HL-60 (cell line): Measurements from ENCODE around the gene IL22RA1.

Source experiments
- POLR2AphosphoS5 ChIP-seq: IDR thresholded peaks from 2 replicates; pipeline ENCODE4 v1.6.1; 2012; ENCODE audit warnings: low read depth
- SPI1 ChIP-seq: IDR thresholded peaks from 2 replicates; pipeline ENCODE4 v1.6.1; 2012; ENCODE audit warnings: low read depth, mild to moderate bottlenecking, borderline replicate concordance
- TF ChIP-seq, protein P1 (sequence below): IDR thresholded peaks from one replicate; pipeline ENCODE4 v1.5.1; 2011; ENCODE audit warnings: low read length, control low read depth, inconsistent platforms; ENCODE audit not compliant: insufficient read depth
- TF ChIP-seq, protein P2 (sequence below): IDR thresholded peaks from 2 replicates; pipeline ENCODE4 v1.6.1; 2012; ENCODE audit warnings: low read depth; ENCODE audit not compliant: insufficient replicate concordance

DNA sequence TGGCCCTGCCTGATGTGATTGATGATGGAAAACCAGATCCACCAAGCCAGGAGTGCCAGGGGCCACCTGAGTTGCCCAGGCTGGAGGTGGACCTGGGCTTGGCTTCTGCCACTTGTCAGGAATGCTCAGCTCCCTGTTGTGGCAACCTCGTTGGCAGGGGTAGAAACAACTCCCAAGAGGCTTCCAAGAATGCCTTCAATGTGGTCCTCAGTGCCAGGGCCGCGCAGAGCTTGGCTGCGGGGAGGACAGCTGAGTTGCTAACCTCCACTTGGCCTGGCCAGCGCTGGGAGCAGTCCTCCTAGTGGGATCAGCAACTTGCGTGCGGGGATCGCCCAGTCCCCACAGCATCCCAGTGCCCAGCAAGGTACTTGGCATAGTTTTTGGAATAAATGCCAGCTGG, 40.0 kb downstream of the IL22RA1 start:
- TF ChIP-seq, protein P1, sequence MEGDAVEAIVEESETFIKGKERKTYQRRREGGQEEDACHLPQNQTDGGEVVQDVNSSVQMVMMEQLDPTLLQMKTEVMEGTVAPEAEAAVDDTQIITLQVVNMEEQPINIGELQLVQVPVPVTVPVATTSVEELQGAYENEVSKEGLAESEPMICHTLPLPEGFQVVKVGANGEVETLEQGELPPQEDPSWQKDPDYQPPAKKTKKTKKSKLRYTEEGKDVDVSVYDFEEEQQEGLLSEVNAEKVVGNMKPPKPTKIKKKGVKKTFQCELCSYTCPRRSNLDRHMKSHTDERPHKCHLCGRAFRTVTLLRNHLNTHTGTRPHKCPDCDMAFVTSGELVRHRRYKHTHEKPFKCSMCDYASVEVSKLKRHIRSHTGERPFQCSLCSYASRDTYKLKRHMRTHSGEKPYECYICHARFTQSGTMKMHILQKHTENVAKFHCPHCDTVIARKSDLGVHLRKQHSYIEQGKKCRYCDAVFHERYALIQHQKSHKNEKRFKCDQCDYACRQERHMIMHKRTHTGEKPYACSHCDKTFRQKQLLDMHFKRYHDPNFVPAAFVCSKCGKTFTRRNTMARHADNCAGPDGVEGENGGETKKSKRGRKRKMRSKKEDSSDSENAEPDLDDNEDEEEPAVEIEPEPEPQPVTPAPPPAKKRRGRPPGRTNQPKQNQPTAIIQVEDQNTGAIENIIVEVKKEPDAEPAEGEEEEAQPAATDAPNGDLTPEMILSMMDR: no peak
- no peak for TF ChIP-seq SPI1
- TF ChIP-seq POLR2AphosphoS5: no peak
- TF ChIP-seq, protein P2, sequence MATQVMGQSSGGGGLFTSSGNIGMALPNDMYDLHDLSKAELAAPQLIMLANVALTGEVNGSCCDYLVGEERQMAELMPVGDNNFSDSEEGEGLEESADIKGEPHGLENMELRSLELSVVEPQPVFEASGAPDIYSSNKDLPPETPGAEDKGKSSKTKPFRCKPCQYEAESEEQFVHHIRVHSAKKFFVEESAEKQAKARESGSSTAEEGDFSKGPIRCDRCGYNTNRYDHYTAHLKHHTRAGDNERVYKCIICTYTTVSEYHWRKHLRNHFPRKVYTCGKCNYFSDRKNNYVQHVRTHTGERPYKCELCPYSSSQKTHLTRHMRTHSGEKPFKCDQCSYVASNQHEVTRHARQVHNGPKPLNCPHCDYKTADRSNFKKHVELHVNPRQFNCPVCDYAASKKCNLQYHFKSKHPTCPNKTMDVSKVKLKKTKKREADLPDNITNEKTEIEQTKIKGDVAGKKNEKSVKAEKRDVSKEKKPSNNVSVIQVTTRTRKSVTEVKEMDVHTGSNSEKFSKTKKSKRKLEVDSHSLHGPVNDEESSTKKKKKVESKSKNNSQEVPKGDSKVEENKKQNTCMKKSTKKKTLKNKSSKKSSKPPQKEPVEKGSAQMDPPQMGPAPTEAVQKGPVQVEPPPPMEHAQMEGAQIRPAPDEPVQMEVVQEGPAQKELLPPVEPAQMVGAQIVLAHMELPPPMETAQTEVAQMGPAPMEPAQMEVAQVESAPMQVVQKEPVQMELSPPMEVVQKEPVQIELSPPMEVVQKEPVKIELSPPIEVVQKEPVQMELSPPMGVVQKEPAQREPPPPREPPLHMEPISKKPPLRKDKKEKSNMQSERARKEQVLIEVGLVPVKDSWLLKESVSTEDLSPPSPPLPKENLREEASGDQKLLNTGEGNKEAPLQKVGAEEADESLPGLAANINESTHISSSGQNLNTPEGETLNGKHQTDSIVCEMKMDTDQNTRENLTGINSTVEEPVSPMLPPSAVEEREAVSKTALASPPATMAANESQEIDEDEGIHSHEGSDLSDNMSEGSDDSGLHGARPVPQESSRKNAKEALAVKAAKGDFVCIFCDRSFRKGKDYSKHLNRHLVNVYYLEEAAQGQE: no peak
